Measurements from ENCODE around the gene DNAJC15. TPM values are rescaled to one million over a fixed set of nuclear protein-coding genes. Genes with fewer than 3 reads are reported as not detected.

DNAJC15 gene
- total RNA-seq, 1 experiment from 2014 or later, result 10.8 TPM

- Histone ChIP-seq H3K9ac (ENCODE audit: low read length) (no peak overlapping the region), H3K79me2 (ENCODE audit: insufficient read depth, low read length) (no peaks in the 10 kb centered on the region), H3K27ac (ENCODE audit: low read depth, low read length) (no peak overlapping the region), H4K20me1 (ENCODE audit: insufficient read depth) (no peaks in the 10 kb centered on the region), H3K36me3 (ENCODE audit: control insufficient read depth in 1 of 2, insufficient read depth in 2 of 2, low read length in 2 of 2) (no peaks in the 10 kb centered on the region), H3K27me3 (ENCODE audit: insufficient read depth, low read length) (peaks cover 17% of the 10 kb centered on the region), H2AFZ (ENCODE audit: low read depth, low read length, poor library complexity, severe bottlenecking) (no peak overlapping the region), H3K4me3 (replicated peaks in 1 of 2; ENCODE audit: low read depth in 1 of 2, low read length in 2 of 2) (no peak overlapping the region), H3K9me2 (ENCODE audit: insufficient read depth) (no peaks in the 10 kb centered on the region), H3K4me2 (ENCODE audit: low read length) (no peak overlapping the region), H3K9me3 (ENCODE audit: control insufficient read depth in 1 of 2, insufficient read depth in 1 of 2, low read depth in 1 of 2, low read length in 2 of 2) (no peaks in the 10 kb centered on the region), H3K4me1 (ENCODE audit: control insufficient read depth in 1 of 2, insufficient read depth in 2 of 2, low read length in 2 of 2) (no peaks in the 10 kb centered on the region)
- no TSS peak for BruUV-seq (replicated peaks)
- DNase-seq (ENCODE audit: low read depth, low spot score) (no peak), ATAC-seq (no peak)
- RAD21 ChIA-PET (ENCODE audit: low non-redundant PET in 1 of 2, low total read pairs in 2 of 2, uncharacterized antibody in 2 of 2, unreplicated experiment in 2 of 2), result no interaction called here
- no peak for TF ChIP-seq ZNF274 (IDR thresholded peaks at IDR 0.05; ENCODE audit: low read depth, low read length)
- TF ChIP-seq SP1 (IDR thresholded peaks at IDR 0.05; ENCODE audit: low read depth), result no peak
- no peak for TF ChIP-seq CBX3 (IDR thresholded peaks at IDR 0.05; ENCODE audit: low read depth)
- TF ChIP-seq RAD21 (IDR thresholded peaks at IDR 0.05; ENCODE audit: low read depth), result no peak
- no peak for TF ChIP-seq ATF3 (IDR thresholded peaks at IDR 0.05)
- TF ChIP-seq EZH2 (IDR thresholded peaks at IDR 0.05), result no peak
- no peak for TF ChIP-seq REST (IDR thresholded peaks at IDR 0.05; ENCODE audit: low read depth)
- no peak for TF ChIP-seq JUND (IDR thresholded peaks at IDR 0.05)
- no peak for TF ChIP-seq EZH2phosphoT487 (IDR thresholded peaks at IDR 0.05; ENCODE audit: borderline replicate concordance)
- TF ChIP-seq ZFX (IDR thresholded peaks at IDR 0.05), result no peak
- no peak for TF ChIP-seq TCF7L2 (IDR thresholded peaks at IDR 0.05; ENCODE audit: borderline replicate concordance, extremely low read depth, insufficient read depth, insufficient read length)
- no peak for TF ChIP-seq YY1 (IDR thresholded peaks at IDR 0.05; ENCODE audit: extremely low read depth, insufficient replicate concordance, low read depth, low read length)
- TF ChIP-seq SRF (IDR thresholded peaks at IDR 0.05; ENCODE audit: low read depth), result no peak
- TF ChIP-seq POLR2AphosphoS5 (IDR thresholded peaks at IDR 0.05; ENCODE audit: low read depth, low read length), result no peak
- no peak for TF ChIP-seq ZBTB33 (IDR thresholded peaks at IDR 0.05; ENCODE audit: extremely low read depth, insufficient replicate concordance, low read length)
- no peak for TF ChIP-seq CEBPB (IDR thresholded peaks at IDR 0.05; ENCODE audit: low read depth)
- TF ChIP-seq POLR2A (IDR thresholded peaks at IDR 0.05; ENCODE audit: borderline replicate concordance, extremely low read depth, insufficient read depth, insufficient read length), result no peak
- intact Hi-C loops (cut with micrococcal nuclease), result no loop called here
- POLR2A ChIA-PET, result no interaction called here
- CTCF ChIA-PET, result no interaction called here
These were observed 103.0 kb downstream of the DNAJC15 start for GRCh38 chr13:43126420-43126819.

All from HCT116 (cell line).